Memory B cell (primary cell): ENCODE results near the gene ILKAP.
A peak's percentile ranks its signal among the peaks of the same experiment; 100 is the strongest.

Experiments used
- ATAC-seq: fragments of 150-1000 bp; cut with Tn5 transposase; 2 replicates; pipeline ENCODE4 v1.10.0; 2021; ENCODE audit warnings: low read depth, mild to moderate bottlenecking, moderate library complexity
- DNase-seq, 2 donors: peaks; one replicate each; pipeline ENCODE4 v3.0.0; 2022; ENCODE audit warnings: low spot score in 2 of 2
- H3K27ac Mint-ChIP-seq: one replicate; pipeline ENCODE4 v1.8.0; 2022; ENCODE audit warnings: mild to moderate bottlenecking, moderate library complexity, mixed read lengths
- H3K27me3 Mint-ChIP-seq: one replicate; pipeline ENCODE4 v1.8.0; 2022; ENCODE audit warnings: mixed read lengths
- H3K36me3 Mint-ChIP-seq: one replicate; pipeline ENCODE4 v1.8.0; 2022; ENCODE audit warnings: mild to moderate bottlenecking, mixed read lengths
- H3K4me1 Mint-ChIP-seq: one replicate; pipeline ENCODE4 v1.8.0; 2022; ENCODE audit warnings: mixed read lengths
- H3K4me3 Mint-ChIP-seq: one replicate; pipeline ENCODE4 v1.8.0; 2022; ENCODE audit warnings: mild to moderate bottlenecking, moderate library complexity, mixed read lengths
- H3K9me3 Mint-ChIP-seq: one replicate; pipeline ENCODE4 v1.8.0; 2022; ENCODE audit warnings: mixed read lengths

ILKAP gene

DNA sequence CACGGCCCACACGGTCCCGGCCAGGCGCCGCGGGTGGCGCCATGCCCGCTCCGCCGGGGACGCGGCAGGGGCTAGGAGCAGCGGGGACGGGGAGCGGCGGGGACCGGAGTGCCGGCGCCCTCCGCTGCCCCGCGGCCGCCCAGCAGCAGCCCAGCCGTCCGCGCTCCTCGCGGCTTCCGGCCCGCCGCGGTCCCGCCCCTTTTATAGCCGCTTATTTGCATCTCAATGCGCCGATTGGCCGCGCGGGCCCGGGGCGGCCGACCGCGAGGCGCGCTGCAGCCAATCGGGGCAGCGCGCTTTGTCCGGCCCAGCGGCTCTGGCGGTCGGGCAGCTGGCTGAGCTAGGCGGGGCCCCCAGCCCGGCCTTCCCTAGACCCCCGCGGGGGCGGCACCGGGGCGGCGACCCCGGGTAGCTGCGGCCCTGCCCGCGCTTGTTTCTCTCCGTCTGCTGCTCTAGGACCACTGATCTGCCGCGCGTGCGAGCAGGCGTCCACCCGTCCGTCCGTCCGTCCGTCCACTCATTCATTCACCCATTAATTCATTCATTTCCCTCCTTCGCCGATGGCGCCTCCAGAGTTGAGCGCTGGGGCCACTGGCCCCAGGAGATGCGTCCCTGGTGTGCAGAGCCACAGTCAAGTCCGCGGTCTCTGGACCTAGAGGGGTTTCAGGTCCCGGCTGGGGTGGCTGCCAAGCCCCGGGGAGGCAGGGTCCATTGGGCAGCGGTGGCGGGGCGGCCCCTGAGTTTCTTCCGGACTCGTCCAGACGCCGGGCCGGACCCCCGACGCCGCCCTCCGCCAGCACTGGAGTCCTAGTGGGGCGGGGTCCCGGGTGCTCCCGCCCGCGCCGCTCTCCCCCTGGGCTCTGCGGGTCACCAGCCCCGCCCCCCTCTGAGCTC, 36.6 kb upstream of the ILKAP start, which contains the start of gene HES6:
Gene HES6, minus strand, starts transcription at position 176 of the 894 bp plus-strand sequence. Its CDS starts 133 bp downstream, at position 43.
- peak; percentile 86 for ATAC-seq
- DNase-seq, result peak; percentile 60 to 69
- no peak within 1 kb of the TSS for H3K27ac Mint-ChIP-seq
- peaks cover 16% of the 10 kb centered on the region for H3K27me3 Mint-ChIP-seq
- peaks cover 2% of the 10 kb centered on the region for H3K36me3 Mint-ChIP-seq
- H3K4me3 Mint-ChIP-seq, result peak within 1 kb of the TSS; percentile 99
- no peaks in the 10 kb centered on the region for H3K9me3 Mint-ChIP-seq
- H3K4me1 Mint-ChIP-seq, result peaks cover 9% of the 10 kb centered on the region

GRCh38 chr2:238239543-238239862, 36.0 kb upstream of the ILKAP start:
- H3K4me3 Mint-ChIP-seq, result peak overlapping the region; percentile 67
- peaks cover 2% of the 10 kb centered on the region for H3K36me3 Mint-ChIP-seq
- DNase-seq, result peak in 1 of 2 donors; percentile 14
- no peaks in the 10 kb centered on the region for H3K9me3 Mint-ChIP-seq
- H3K27ac Mint-ChIP-seq, result no peak overlapping the region
- peak; percentile 34 for ATAC-seq
- peaks cover 16% of the 10 kb centered on the region for H3K27me3 Mint-ChIP-seq
- peaks cover 10% of the 10 kb centered on the region for H3K4me1 Mint-ChIP-seq

GRCh38 chr2:238238766-238239542, 35.5 kb upstream of the ILKAP start:
- peak; percentile 27 to 50 for DNase-seq
- no peak overlapping the region for H3K27ac Mint-ChIP-seq

DNA sequence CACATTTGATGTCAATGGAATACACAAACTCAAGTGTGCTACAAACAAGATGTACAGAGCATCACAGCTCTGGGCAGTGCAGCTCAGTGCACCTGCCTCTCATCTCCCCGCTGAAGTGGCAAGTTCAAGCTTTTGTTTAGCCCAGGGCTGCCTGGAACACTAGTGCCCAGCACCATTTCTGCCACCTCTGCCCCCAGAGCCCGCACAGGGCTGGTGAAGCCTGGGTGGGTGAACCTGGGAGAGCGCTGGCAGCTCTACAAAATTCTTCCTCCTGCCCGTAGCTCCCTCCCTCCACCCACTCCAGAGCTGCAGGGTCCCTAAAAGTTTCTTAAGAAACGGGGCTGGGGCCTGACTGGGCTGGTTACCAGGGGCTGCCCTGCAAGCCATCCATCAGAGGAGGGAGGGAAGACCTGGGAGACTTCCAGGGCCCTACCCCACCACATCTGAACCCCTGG, 34.8 kb upstream of the ILKAP start:
- peaks cover 20% of the 10 kb centered on the region for H3K27me3 Mint-ChIP-seq
- no peaks in the 10 kb centered on the region for H3K9me3 Mint-ChIP-seq
- peaks cover 3% of the 10 kb centered on the region for H3K36me3 Mint-ChIP-seq
- peaks cover 12% of the 10 kb centered on the region for H3K4me1 Mint-ChIP-seq
- peak overlapping the region; percentile 49 for H3K4me3 Mint-ChIP-seq
- H3K27ac Mint-ChIP-seq, result no peak overlapping the region
- ATAC-seq (no peak), DNase-seq (no peak)

More at GRCh38 chr2:238238766-238239542, 35.5 kb upstream of the ILKAP start:
- Mint-ChIP-seq H3K36me3 (peaks cover 2% of the 10 kb centered on the region), H3K27me3 (peaks cover 17% of the 10 kb centered on the region), H3K4me1 (peaks cover 10% of the 10 kb centered on the region), H3K4me3 (peak overlapping the region; percentile 65), H3K9me3 (no peaks in the 10 kb centered on the region)
- peak; percentile 49 for ATAC-seq

DNA sequence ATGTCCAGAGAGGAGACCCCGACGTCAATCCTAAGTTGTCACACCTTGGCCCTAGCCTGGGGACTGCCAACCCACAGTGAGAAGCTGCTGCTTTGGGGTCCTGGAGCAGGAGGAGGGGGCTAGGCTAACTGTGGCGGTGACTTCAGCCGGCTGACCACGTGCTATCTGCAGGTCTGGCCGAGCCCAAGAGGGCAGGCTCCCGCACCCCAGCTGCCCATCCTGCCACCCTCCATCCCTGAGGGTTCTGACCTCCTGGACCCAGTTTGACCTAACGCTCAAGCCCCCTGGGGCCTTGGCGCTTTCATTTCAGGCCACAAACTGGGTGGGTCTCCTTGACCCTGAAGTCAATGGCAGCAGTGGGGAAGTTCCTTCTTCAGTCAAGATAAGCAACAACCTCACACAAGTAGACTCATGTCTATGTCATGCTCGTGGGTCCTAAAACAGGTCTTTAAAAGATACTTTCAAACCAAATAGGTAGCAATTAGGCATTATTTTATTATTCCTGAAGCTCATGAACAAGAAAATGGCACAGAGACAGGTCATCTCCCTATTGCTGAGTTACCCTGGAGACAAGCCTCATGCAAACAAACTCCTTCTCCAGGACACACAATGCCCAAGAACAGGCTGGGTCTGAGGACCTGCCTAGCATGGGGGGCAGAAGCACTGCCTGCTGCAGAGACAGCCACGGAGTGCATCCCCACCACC, 34.1 kb upstream of the ILKAP start:
- DNase-seq, result no peak
- Mint-ChIP-seq H3K9me3 (no peaks in the 10 kb centered on the region), H3K27ac (no peak overlapping the region), H3K4me3 (no peak overlapping the region), H3K4me1 (peaks cover 12% of the 10 kb centered on the region), H3K27me3 (peaks cover 20% of the 10 kb centered on the region), H3K36me3 (peaks cover 3% of the 10 kb centered on the region)
- no peak for ATAC-seq

DNA sequence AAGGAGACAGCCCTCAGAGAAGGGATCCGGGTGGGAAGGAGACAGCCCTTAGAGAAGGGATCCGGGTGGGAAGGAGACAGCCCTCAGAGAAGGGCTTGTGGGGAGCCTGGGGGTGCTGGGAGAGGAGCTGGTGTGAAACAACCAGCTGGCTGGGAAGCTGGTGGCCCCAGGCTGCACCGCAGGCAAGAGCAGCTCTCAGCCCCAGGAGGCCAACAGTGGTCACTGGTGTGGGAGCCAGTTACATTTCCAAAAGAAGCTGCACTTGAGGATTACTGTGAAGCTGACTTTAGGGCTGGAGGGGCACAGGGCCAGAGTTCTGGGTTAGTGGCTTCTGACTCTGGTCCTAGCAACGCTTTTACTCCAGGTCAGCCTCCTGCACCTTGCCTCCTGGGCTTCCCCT, 33.1 kb upstream of the ILKAP start:
- Mint-ChIP-seq H3K27ac (no peak overlapping the region), H3K4me1 (peaks cover 12% of the 10 kb centered on the region), H3K27me3 (peaks cover 23% of the 10 kb centered on the region), H3K4me3 (no peak overlapping the region), H3K36me3 (peaks cover 3% of the 10 kb centered on the region), H3K9me3 (no peaks in the 10 kb centered on the region)
- DNase-seq (no peak), ATAC-seq (no peak)

- Mint-ChIP-seq H3K27ac (no peak overlapping the region), H3K4me3 (no peak overlapping the region), H3K36me3 (peaks cover 3% of the 10 kb centered on the region), H3K4me1 (peaks cover 12% of the 10 kb centered on the region), H3K27me3 (peaks cover 23% of the 10 kb centered on the region), H3K9me3 (no peaks in the 10 kb centered on the region)
- DNase-seq (no peak), ATAC-seq (no peak)
These were observed 32.4 kb upstream of the ILKAP start for GRCh38 chr2:238235856-238236255.

GRCh38 chr2:238235331-238235732, 31.8 kb upstream of the ILKAP start:
- peak overlapping the region; percentile 48 for H3K4me3 Mint-ChIP-seq
- DNase-seq, result no peak
- H3K36me3 Mint-ChIP-seq, result peaks cover 3% of the 10 kb centered on the region
- peaks cover 23% of the 10 kb centered on the region for H3K27me3 Mint-ChIP-seq
- no peaks in the 10 kb centered on the region for H3K9me3 Mint-ChIP-seq
- H3K27ac Mint-ChIP-seq, result no peak overlapping the region
- ATAC-seq, result no peak
- peaks cover 16% of the 10 kb centered on the region for H3K4me1 Mint-ChIP-seq

GRCh38 chr2:238233625-238234024, 30.1 kb upstream of the ILKAP start:
- H3K27ac Mint-ChIP-seq, result peak overlapping the region; percentile 29
- peaks cover 14% of the 10 kb centered on the region for H3K4me1 Mint-ChIP-seq
- H3K9me3 Mint-ChIP-seq, result no peaks in the 10 kb centered on the region
- peaks cover 2% of the 10 kb centered on the region for H3K36me3 Mint-ChIP-seq
- ATAC-seq (no peak), DNase-seq (no peak)
- peaks cover 21% of the 10 kb centered on the region for H3K27me3 Mint-ChIP-seq
- H3K4me3 Mint-ChIP-seq, result peak overlapping the region; percentile 42

DNA sequence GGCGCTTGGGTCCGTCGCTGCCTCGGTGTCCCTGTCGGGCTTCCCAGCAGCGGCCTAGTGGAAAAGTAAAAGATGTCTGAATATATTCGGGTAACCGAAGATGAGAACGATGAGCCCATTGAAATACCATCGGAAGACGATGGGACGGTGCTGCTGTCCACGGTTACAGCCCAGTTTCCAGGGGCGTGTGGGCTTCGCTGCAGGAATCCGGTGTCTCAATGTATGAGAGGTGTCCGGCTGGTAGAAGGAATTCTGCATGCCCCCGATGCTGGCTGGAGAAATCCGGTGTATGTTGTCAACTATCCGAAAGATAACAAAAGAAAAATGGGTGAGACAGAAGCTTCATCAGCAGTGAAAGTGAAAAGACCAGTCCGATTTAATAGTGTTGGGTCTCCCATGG, 28.3 kb upstream of the ILKAP start:
- H3K27me3 Mint-ChIP-seq, result peaks cover 21% of the 10 kb centered on the region
- DNase-seq (no peak), ATAC-seq (no peak)
- H3K4me3 Mint-ChIP-seq, result peak overlapping the region; percentile 85
- H3K36me3 Mint-ChIP-seq, result peaks cover 5% of the 10 kb centered on the region
- H3K4me1 Mint-ChIP-seq, result peaks cover 19% of the 10 kb centered on the region
- H3K9me3 Mint-ChIP-seq, result no peaks in the 10 kb centered on the region
- no peak overlapping the region for H3K27ac Mint-ChIP-seq

DNA sequence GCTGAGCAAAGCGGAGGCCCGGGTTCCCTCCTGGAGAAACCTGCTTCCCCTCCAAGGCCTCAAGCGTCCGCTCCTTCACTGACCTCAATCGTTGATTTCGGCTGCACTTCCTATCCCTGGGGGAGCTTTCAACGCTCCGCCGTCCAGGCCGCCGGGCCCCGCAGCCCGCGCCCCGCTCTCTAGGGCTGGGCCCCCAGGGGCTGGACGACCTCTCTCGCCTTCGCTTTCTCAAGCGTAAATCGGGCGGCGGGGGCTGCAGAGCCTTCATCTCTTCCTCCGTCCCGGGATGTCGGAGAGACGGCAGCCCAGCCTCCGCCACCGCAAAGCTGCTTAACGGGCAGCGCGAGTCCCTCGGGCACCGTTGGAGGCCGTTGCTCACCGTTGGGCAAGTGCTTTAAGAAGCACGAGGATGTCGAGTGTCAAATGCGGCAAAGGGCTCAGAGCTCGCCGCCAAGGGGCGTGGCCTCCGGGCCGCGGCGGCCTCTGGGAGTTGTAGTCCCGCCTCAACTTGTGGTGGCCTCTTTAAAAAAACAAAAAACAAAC, 27.8 kb upstream of the ILKAP start:
- peaks cover 5% of the 10 kb centered on the region for H3K36me3 Mint-ChIP-seq
- ATAC-seq (peak; percentile 94), DNase-seq (peak; percentile 69 to 75)
- H3K9me3 Mint-ChIP-seq, result no peaks in the 10 kb centered on the region
- peaks cover 19% of the 10 kb centered on the region for H3K27me3 Mint-ChIP-seq
- no peak overlapping the region for H3K27ac Mint-ChIP-seq
- peaks cover 19% of the 10 kb centered on the region for H3K4me1 Mint-ChIP-seq
- peak overlapping the region; percentile 85 for H3K4me3 Mint-ChIP-seq

DNA sequence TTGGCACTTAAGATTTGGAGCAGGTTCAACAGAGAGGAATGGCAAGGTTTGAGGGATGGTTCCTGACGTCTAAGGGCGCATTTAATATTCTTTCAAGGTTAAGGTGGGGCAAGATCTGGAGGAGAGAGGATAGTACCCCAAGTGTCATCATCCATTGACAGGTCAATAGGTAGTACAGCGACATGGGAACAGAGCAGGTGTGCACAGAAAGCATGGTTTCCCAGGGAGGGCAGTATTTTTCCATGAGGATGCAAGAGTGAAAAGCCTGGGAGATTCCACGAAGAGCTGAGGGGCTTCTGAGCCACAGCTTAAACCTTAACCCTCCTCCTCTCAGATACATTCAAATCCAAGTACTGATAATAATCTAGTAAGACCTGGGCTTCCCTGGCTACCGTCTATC, 27.2 kb upstream of the ILKAP start:
- Mint-ChIP-seq H3K27me3 (peaks cover 12% of the 10 kb centered on the region), H3K4me3 (peak overlapping the region; percentile 85), H3K36me3 (peaks cover 5% of the 10 kb centered on the region), H3K9me3 (no peaks in the 10 kb centered on the region), H3K27ac (no peak overlapping the region), H3K4me1 (peaks cover 18% of the 10 kb centered on the region)
- DNase-seq (no peak), ATAC-seq (no peak)

- ATAC-seq, result no peak
- Mint-ChIP-seq H3K27me3 (peaks cover 5% of the 10 kb centered on the region), H3K36me3 (peaks cover 7% of the 10 kb centered on the region), H3K4me3 (no peak overlapping the region), H3K27ac (no peak overlapping the region), H3K9me3 (no peaks in the 10 kb centered on the region), H3K4me1 (peaks cover 12% of the 10 kb centered on the region)
- no peak for DNase-seq
These were observed 25.2 kb upstream of the ILKAP start for GRCh38 chr2:238228700-238229099.
